ENCODE data around the gene VSTM2L. TPM values are rescaled to one million over a fixed set of nuclear protein-coding genes. Genes with fewer than 3 reads are reported as not detected.

The VSTM2L gene
- total RNA-seq, 4 donors from 2014 or later = 0.37 to 0.94 (median 0.62) TPM

GRCh38 chr20:37921341-37921929, 18.5 kb downstream of the VSTM2L start:
- no peak for DNase-seq (ENCODE audit: low spot score)
- no peak for TF ChIP-seq CTCF (IDR thresholded peaks at IDR 0.05)
- ATAC-seq (ENCODE audit: low FRiP score) = no peak

DNA sequence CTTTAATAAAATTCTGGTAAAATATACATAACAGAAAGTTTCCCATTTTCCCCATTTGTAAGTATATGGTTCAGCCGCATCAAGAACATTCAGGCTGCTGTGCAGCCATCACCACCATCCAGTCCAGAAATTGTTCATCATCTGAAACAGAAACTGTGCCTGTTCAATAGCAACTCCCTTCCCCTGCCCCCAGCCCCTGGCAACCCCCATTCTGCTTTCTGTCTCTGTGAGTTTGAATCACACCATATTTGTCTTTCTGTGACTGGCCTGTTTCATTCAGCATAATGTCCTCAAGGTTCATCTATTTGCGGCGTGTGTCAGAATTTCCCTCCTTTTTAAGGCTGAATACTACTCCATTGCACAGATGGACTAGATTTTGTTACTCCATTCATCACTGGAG, 19.1 kb downstream of the VSTM2L start:
- no peak for TF ChIP-seq CTCF (IDR thresholded peaks at IDR 0.05)
- no peak for ATAC-seq (ENCODE audit: low FRiP score)
- no peak for DNase-seq (ENCODE audit: low spot score)

- no peak for ATAC-seq (ENCODE audit: low FRiP score)
- TF ChIP-seq CTCF (IDR thresholded peaks at IDR 0.05) = no peak
Observed at GRCh38 chr20:37925265-37926165, 22.6 kb downstream of the VSTM2L start.

GRCh38 chr20:37926612-37927011, 23.7 kb downstream of the VSTM2L start:
- no peak for TF ChIP-seq CTCF (IDR thresholded peaks at IDR 0.05)
- ATAC-seq (ENCODE audit: low FRiP score) = no peak
- no peak for DNase-seq (ENCODE audit: low spot score)

More at GRCh38 chr20:37925265-37926165, 22.6 kb downstream of the VSTM2L start:
- DNase-seq (ENCODE audit: low spot score) = no peak

GRCh38 chr20:37927410-37928095, 24.6 kb downstream of the VSTM2L start:
- DNase-seq (ENCODE audit: low spot score) = no peak
- no peak for TF ChIP-seq CTCF (IDR thresholded peaks at IDR 0.05)
- ATAC-seq (ENCODE audit: low FRiP score) = no peak

DNA sequence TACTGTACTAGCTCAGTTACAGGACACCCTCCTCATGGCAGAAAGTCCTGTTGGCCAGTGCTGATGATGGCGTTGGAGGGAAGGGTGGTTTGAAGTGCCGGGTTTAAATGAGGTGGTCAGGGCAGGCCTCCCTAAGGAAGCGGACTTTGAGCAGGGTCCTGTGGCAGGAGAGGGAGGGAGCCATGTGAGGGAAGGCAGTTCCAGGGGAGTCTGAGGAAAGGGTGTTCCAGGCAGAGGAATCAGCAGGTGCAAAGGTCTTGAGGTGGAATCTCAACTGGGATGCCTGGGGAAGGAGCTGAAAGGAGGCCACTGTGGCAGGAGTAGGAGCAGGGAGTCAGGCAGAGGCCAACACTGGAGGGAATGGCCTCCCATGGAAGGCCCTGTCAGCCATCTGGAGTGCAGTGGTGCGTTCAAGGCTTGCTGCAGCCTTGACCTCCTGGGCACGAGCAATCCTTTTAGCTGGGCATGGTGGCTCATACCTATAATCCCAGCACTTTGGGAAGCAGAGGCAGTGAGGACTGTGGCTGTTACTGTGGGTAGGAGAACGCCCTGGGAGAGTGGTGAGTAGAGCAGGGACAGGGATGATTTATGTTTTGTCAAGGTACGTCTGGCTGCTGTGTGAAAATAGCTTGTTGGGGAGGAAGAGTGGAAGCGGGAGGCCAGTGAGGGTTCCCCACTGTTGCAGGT, 26.2 kb downstream of the VSTM2L start:
- DNase-seq (ENCODE audit: low spot score) (no peak), ATAC-seq (ENCODE audit: low FRiP score) (no peak)
- TF ChIP-seq CTCF (IDR thresholded peaks at IDR 0.05) = no peak
